IMR-90 (cell line): ENCODE results near the gene MFAP4. TPM values are rescaled to one million over a fixed set of nuclear protein-coding genes. Genes with fewer than 3 reads are reported as not detected.

Source experiments
- ATAC-seq: fragments of 200-7000 bp; cut with Tn5 transposase; 2 replicates; pipeline ENCODE4 v1.9.1; 2020; ENCODE audit warnings: low read depth, mild to moderate bottlenecking, moderate library complexity
- BruUV-seq: library from RNA; stranded (reverse); fragments of 400-500 nt; replicated peaks from 2 replicates; lab custom pipeline; 2021; lab: Mats Ljungman, UMichigan
- CTCF ChIA-PET: fragments of 300-600 bp; formaldehyde crosslinking; extraction: SDS; loops from one replicate; lab custom pipeline; 2021; ENCODE audit warnings: antibody characterized with exemption; lab: Yijun Ruan, JAX
- POLR2A ChIA-PET: fragments of 300-600 bp; sonication (Branson Sonifier 250); formaldehyde crosslinking; loops from one replicate; lab custom pipeline; 2022; ENCODE audit warnings: antibody characterized with exemption; ENCODE audit not compliant: unreplicated experiment; lab: Charles Lee
- DNase-seq: peaks from one replicate; pipeline ENCODE4 v3.0.0; 2013
- H2AFZ ChIP-seq: replicated peaks from 2 replicates; pipeline ENCODE3; 2013; ENCODE audit warnings: low read length, mild to moderate bottlenecking; ENCODE audit not compliant: poor library complexity
- H2AK5ac ChIP-seq: 2 replicates; pipeline ENCODE4 v1.6.1; 2013; ENCODE audit warnings: low read depth, low read length, inconsistent platforms
- H2AK9ac ChIP-seq: replicated peaks from 2 replicates; pipeline ENCODE3; 2013; ENCODE audit warnings: mild to moderate bottlenecking, low read depth, low read length, moderate library complexity; ENCODE audit not compliant: poor library complexity
- H2BK120ac ChIP-seq: 2 replicates; pipeline ENCODE4 v1.6.1; 2013; ENCODE audit warnings: low read depth, low read length, inconsistent platforms
- H2BK15ac ChIP-seq: 3 replicates; pipeline ENCODE4 v1.6.1; 2013; ENCODE audit warnings: low read depth, low read length, inconsistent platforms
- H2BK20ac ChIP-seq: 2 replicates; pipeline ENCODE4 v1.6.1; 2013; ENCODE audit warnings: low read depth, mild to moderate bottlenecking, inconsistent platforms, low read length, moderate library complexity
- H2BK5ac ChIP-seq: 2 replicates; pipeline ENCODE4 v1.6.1; 2013; ENCODE audit warnings: mild to moderate bottlenecking, low read depth, low read length, inconsistent platforms; ENCODE audit not compliant: poor library complexity, severe bottlenecking
- H3K14ac ChIP-seq: replicated peaks from 2 replicates; pipeline ENCODE4 v1.6.1; 2013; ENCODE audit warnings: low read depth, low read length, inconsistent platforms
- H3K18ac ChIP-seq: 2 replicates; pipeline ENCODE4 v1.6.1; 2013; ENCODE audit warnings: low read depth, low read length, control low read depth
- H3K23ac ChIP-seq: 2 replicates; pipeline ENCODE4 v1.6.1; 2013; ENCODE audit warnings: low read depth, low read length, inconsistent platforms
- H3K27ac ChIP-seq: 2 replicates; pipeline ENCODE4 v1.5.1; 2013; ENCODE audit warnings: mild to moderate bottlenecking, control low read depth, low read length; ENCODE audit not compliant: insufficient read depth
- H3K27me3 ChIP-seq: 2 replicates; pipeline ENCODE4 v1.6.1; 2013; ENCODE audit warnings: low read length; ENCODE audit not compliant: control insufficient read depth, insufficient read depth
- H3K36me3 ChIP-seq: 2 replicates; pipeline ENCODE4 v1.6.1; 2013; ENCODE audit warnings: low read length, mixed read lengths; ENCODE audit not compliant: control insufficient read depth, insufficient read depth
- H3K4ac ChIP-seq: 2 replicates; pipeline ENCODE4 v1.6.1; 2013; ENCODE audit warnings: low read depth, low read length, inconsistent platforms
- H3K4me1 ChIP-seq: 2 replicates; pipeline ENCODE4 v1.6.1; 2013; ENCODE audit warnings: low read length, mixed read lengths; ENCODE audit not compliant: control insufficient read depth, insufficient read depth
- H3K4me2 ChIP-seq: 2 replicates; pipeline ENCODE4 v1.6.1; 2013; ENCODE audit warnings: low read depth, mild to moderate bottlenecking, control low read depth, low read length, moderate library complexity
- H3K4me3 ChIP-seq: 2 replicates; pipeline ENCODE4 v1.5.1; 2013; ENCODE audit warnings: low read depth, mild to moderate bottlenecking, control low read depth, low read length, moderate library complexity; ENCODE audit not compliant: insufficient read depth
- H3K56ac ChIP-seq: 2 replicates; pipeline ENCODE4 v1.6.1; 2013; ENCODE audit warnings: low read length, inconsistent platforms; ENCODE audit not compliant: insufficient read depth; ENCODE audit errors: extremely low read depth
- H3K79me1 ChIP-seq, 2 experiments: 2 replicates each; pipeline ENCODE4 v1.6.1; 2013; ENCODE audit warnings: low read length in 2 of 2, inconsistent platforms in 1 of 2, low read depth in 1 of 2
- H3K9ac ChIP-seq: 2 replicates; pipeline ENCODE4 v1.6.1; 2013; ENCODE audit warnings: low read depth, low read length, control low read depth
- H3K9me1 ChIP-seq: 2 replicates; pipeline ENCODE4 v1.6.1; 2013; ENCODE audit warnings: low read length, inconsistent platforms; ENCODE audit not compliant: insufficient read depth
- H3K9me3 ChIP-seq: 2 replicates; pipeline ENCODE4 v1.6.1; 2013; ENCODE audit warnings: low read length; ENCODE audit not compliant: control insufficient read depth, insufficient read depth
- H4K20me1 ChIP-seq: 2 replicates; pipeline ENCODE4 v1.6.1; 2013; ENCODE audit warnings: low read length, inconsistent platforms; ENCODE audit not compliant: insufficient read depth
- H4K5ac ChIP-seq: 2 replicates; pipeline ENCODE4 v1.6.1; 2013; ENCODE audit warnings: mild to moderate bottlenecking, low read depth, low read length, control low read depth
- H4K8ac ChIP-seq, 2 experiments: 2 replicates each; pipeline ENCODE4 v1.6.1; 2013; ENCODE audit warnings: low read depth in 2 of 2, low read length in 2 of 2, control low read depth in 1 of 2, inconsistent platforms in 1 of 2
- H4K91ac ChIP-seq: 2 replicates; pipeline ENCODE4 v1.6.1; 2013; ENCODE audit warnings: low read depth, low read length, inconsistent platforms; ENCODE audit not compliant: insufficient read depth
- BHLHE40 ChIP-seq: fragments of 150-350 bp; IDR thresholded peaks from 2 replicates; pipeline ENCODE4 v1.6.1; 2016; ENCODE audit warnings: mild to moderate bottlenecking, low read depth, low read length
- CEBPB ChIP-seq: IDR thresholded peaks from 2 replicates; pipeline ENCODE4 v1.6.1; 2012; ENCODE audit warnings: low read depth, low read length, improper control_type of control experiment
- CHD1 ChIP-seq: IDR thresholded peaks from 2 replicates; pipeline ENCODE4 v1.6.1; 2012; ENCODE audit warnings: low read depth, low read length, improper control_type of control experiment
- CTCF ChIP-seq: conservative IDR thresholded peaks from 2 replicates; pipeline ENCODE4 v1.5.1; 2012; ENCODE audit warnings: mild to moderate bottlenecking, low read depth, low read length, improper control_type of control experiment
- FOS ChIP-seq: fragments of 150-350 bp; IDR thresholded peaks from 2 replicates; pipeline ENCODE4 v1.6.1; 2016; ENCODE audit warnings: low read depth, low read length
- MAFK ChIP-seq: IDR thresholded peaks from 2 replicates; pipeline ENCODE4 v1.6.1; 2012; ENCODE audit warnings: low read depth, low read length, improper control_type of control experiment
- MAZ ChIP-seq: IDR thresholded peaks from 2 replicates; pipeline ENCODE4 v1.6.1; 2012; ENCODE audit warnings: low read depth, mild to moderate bottlenecking, low read length, improper control_type of control experiment, moderate library complexity, borderline replicate concordance
- MXI1 ChIP-seq: IDR thresholded peaks from 2 replicates; pipeline ENCODE4 v1.6.1; 2012; ENCODE audit warnings: low read depth, mild to moderate bottlenecking, low read length, moderate library complexity, borderline replicate concordance
- NFE2L2 ChIP-seq: fragments of 150-350 bp; IDR thresholded peaks from 2 replicates; pipeline ENCODE4 v1.6.1; 2016; ENCODE audit warnings: low read depth, mild to moderate bottlenecking, low read length
- POLR2A ChIP-seq: IDR thresholded peaks from 2 replicates; pipeline ENCODE4 v1.6.1; 2012; ENCODE audit warnings: mild to moderate bottlenecking, low read depth, low read length
- RAD21 ChIP-seq: IDR thresholded peaks from 2 replicates; pipeline ENCODE4 v1.6.1; 2012; ENCODE audit warnings: low read length, improper control_type of control experiment
- RCOR1 ChIP-seq: IDR thresholded peaks from 2 replicates; pipeline ENCODE4 v1.6.1; 2012; ENCODE audit warnings: mild to moderate bottlenecking, low read length, improper control_type of control experiment; ENCODE audit not compliant: insufficient replicate concordance
- RFX5 ChIP-seq: IDR thresholded peaks from 2 replicates; pipeline ENCODE4 v1.8.0; 2012; ENCODE audit warnings: low read depth, mild to moderate bottlenecking, low read length, moderate library complexity
- SMC3 ChIP-seq: fragments of 150-350 bp; IDR thresholded peaks from 2 replicates; pipeline ENCODE4 v1.6.1; 2016; ENCODE audit warnings: low read depth, mild to moderate bottlenecking, antibody characterized with exemption, low read length, moderate library complexity
- USF2 ChIP-seq: fragments of 150-350 bp; IDR thresholded peaks from 2 replicates; pipeline ENCODE4 v1.6.1; 2017; ENCODE audit warnings: mild to moderate bottlenecking, antibody characterized with exemption, low read length, low read depth
- WGBS, 2 experiments: methylation state at CpG; one replicate each; pipeline versions ENCODE4 v1.1.5 to v1.1.7; 2013; ENCODE audit warnings: missing lambda C conversion rate in 2 of 2; ENCODE audit not compliant: insufficient read length in 1 of 2; ENCODE audit errors: extremely low coverage in 2 of 2; 5-methylcytosine and 5-hydroxymethylcytosine counted together
- dilution Hi-C: fragments of 300-500 bp; cut with HindIII; formaldehyde crosslinking; loops from one replicate; pipeline ENCODE4 v1.14.3; 2018; ENCODE audit warnings: low sequenced_read_pairs; ENCODE audit not compliant: unreplicated experiment
- in situ Hi-C: fragments of 300-500 bp; cut with MboI; formaldehyde crosslinking; loops from 3 replicates; pipeline ENCODE4 v1.14.3; 2019; ENCODE audit warnings: low sequenced_read_pairs, inconsistent platforms, mixed read lengths
- intact Hi-C: fragments of 100-400 bp; cut with micrococcal nuclease; formaldehyde crosslinking; loops from 2 replicates; pipeline ENCODE4 v1.10.0; 2022
- polyA plus RNA-seq, 3 experiments: library from polyadenylated mRNA; depleted of rRNA; stranded (reverse); fragments of >200 nt; gene quantifications; 2 replicates each; pipeline ENCODE4 v1.2.3, GENCODE V29; 2012; ENCODE audit warnings: low replicate concordance in 1 of 3
- total RNA-seq: library from RNA; depleted of rRNA; stranded (reverse); fragments of >200 nt; gene quantifications from 2 replicates; pipeline ENCODE4 v1.2.3, GENCODE V29; 2012
- TF ChIP-seq, protein P1 (sequence below): fragments of 150-350 bp; IDR thresholded peaks from 2 replicates; pipeline ENCODE4 v1.6.1; 2016; ENCODE audit warnings: low read depth, mild to moderate bottlenecking, low read length, moderate library complexity, borderline replicate concordance

MFAP4 gene
- total and polyA plus RNA-seq, 2 of the 4 experiments (the other 2 are of a cell fraction), result 7.0 to 71.6 TPM

DNA sequence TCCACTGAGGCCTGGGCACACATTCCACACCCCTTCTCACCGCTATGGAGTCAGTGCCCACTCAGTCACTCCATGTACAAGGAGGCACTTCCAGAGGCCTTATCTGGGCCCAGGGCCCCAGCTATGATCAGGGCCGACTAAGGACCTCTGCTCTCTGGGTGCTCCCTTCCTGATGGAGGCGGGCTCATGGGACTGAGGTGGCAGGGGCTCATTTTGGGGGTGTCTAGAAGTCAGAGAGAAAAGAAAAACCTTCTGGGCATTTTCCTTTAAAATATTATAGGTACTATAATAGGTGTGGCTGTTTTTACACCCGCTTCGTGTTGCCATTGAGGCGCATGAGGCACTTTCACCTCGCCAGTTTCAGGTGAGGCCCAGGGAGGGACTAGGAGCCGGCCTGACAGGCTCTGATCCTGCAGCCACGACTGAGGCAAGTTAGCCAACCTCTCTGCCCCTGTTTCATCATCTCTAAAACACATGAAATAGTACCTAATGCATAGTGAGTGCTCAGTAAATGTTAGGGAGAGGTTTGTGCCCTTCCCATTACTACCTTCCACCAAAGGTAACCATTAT lies 38.8 kb downstream of the MFAP4 start:
- no peak for TF ChIP-seq BHLHE40
- no peak for TF ChIP-seq USF2
- no peak for TF ChIP-seq RFX5
- TF ChIP-seq FOS, result no peak
- TF ChIP-seq POLR2A, result no peak
- no peak for TF ChIP-seq MAZ
- TF ChIP-seq RAD21, result no peak
- TF ChIP-seq NFE2L2, result no peak
- no peak for TF ChIP-seq CHD1
- TF ChIP-seq CEBPB, result no peak
- no peak for TF ChIP-seq RCOR1
- TF ChIP-seq, protein P1, sequence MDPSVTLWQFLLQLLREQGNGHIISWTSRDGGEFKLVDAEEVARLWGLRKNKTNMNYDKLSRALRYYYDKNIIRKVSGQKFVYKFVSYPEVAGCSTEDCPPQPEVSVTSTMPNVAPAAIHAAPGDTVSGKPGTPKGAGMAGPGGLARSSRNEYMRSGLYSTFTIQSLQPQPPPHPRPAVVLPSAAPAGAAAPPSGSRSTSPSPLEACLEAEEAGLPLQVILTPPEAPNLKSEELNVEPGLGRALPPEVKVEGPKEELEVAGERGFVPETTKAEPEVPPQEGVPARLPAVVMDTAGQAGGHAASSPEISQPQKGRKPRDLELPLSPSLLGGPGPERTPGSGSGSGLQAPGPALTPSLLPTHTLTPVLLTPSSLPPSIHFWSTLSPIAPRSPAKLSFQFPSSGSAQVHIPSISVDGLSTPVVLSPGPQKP, result no peak
- TF ChIP-seq CTCF, result no peak
- no peak for TF ChIP-seq SMC3
- TF ChIP-seq MXI1, result no peak
- TF ChIP-seq MAFK, result no peak
- Histone ChIP-seq H2BK20ac (0 out of 2 replicates have a peak overlapping the region, but pooled peaks have one; percentile 34), H3K36me3 (no peaks in the 10 kb centered on the region), H4K8ac (peak overlapping the region in 1 of 2 experiments; percentile 56; a peak in 1 of 4 replicates), H3K27ac (no peak overlapping the region), H4K20me1 (peaks cover 5% of the 10 kb centered on the region; the same call in 1 of the 2 replicates), H3K9ac (no peak overlapping the region), H3K18ac (no peak overlapping the region), H2BK5ac (peak overlapping the region; percentile 59), H2AK9ac (peak overlapping the region; percentile 89), H3K4me1 (peaks cover 17% of the 10 kb centered on the region), H3K79me1 (peaks cover 0 to 4% of the 10 kb centered on the region in 2 experiments; a peak in 1 of 4 replicates), H4K91ac (peak overlapping the region; percentile 86; the same call in 1 of the 2 replicates), H3K4me2 (no peak overlapping the region), H3K14ac (peak overlapping the region; percentile 70), H3K4me3 (no peak overlapping the region), H2AK5ac (peak overlapping the region; percentile 97), H2BK120ac (no peak overlapping the region; the same call in 1 of the 2 replicates), H3K23ac (no peak overlapping the region), H3K9me1 (peaks cover 16% of the 10 kb centered on the region), H3K4ac (peak overlapping the region; percentile 87), H2BK15ac (peak overlapping the region; percentile 94; the same call in 1 of the 3 replicates), H2AFZ (peak overlapping the region; percentile 51), H3K56ac (no peak overlapping the region), H3K9me3 (no peaks in the 10 kb centered on the region), H3K27me3 (no peaks in the 10 kb centered on the region), H4K5ac (no peak overlapping the region)
- WGBS, 2 experiments, result no CpG with 5 or more reads among the region's 9 CpGs
- DNase-seq (no peak), ATAC-seq (no peak)
- intact Hi-C loops, result no loop called here
- dilution Hi-C loops, result no loop called here
- ChIA-PET POLR2A (no interaction called here), CTCF (no interaction called here)
- no TSS peak for BruUV-seq
- in situ Hi-C loops, result no loop called here
